Body of pancreas (tissue), 4 donors: ENCODE measurements around the gene HOXB1. TPM values are rescaled to one million over a fixed set of nuclear protein-coding genes. Genes with fewer than 3 reads are reported as not detected.
A peak's percentile ranks its signal among the peaks of the same experiment; 100 is the strongest.

Experiments used
- ATAC-seq: fragments of 150-250 bp; one replicate; pipeline ENCODE4 v1.9.1; 2016
- DNase-seq, 4 donors: peaks; one replicate each; pipeline ENCODE4 v3.0.0-alpha.2; 2019
- H3K27ac ChIP-seq, 4 donors: fragments of 200-600 bp; sonication (generic); 1 replicate in 3 of 4; 2 replicates in 1 of 4; pipeline versions ENCODE4 v1.5.1 to v1.6.1; 2016 to 2019; ENCODE audit warnings: mild to moderate bottlenecking in 1 of 4, mixed read lengths in 1 of 4, moderate library complexity in 1 of 4
- H3K27me3 ChIP-seq, 2 donors: fragments of 200-600 bp; sonication (generic); one replicate each; pipeline ENCODE4 v1.6.0; 2016; ENCODE audit warnings: mild to moderate bottlenecking in 1 of 2
- H3K36me3 ChIP-seq, 2 donors: fragments of 200-600 bp; sonication (generic); replicated peaks in 1 of 2; 2 replicates each; pipeline ENCODE4 v1.5.1; 2016; ENCODE audit warnings: low read depth in 2 of 2; ENCODE audit not compliant: insufficient read depth in 1 of 2
- H3K4me1 ChIP-seq: fragments of 200-600 bp; sonication (generic); one replicate; pipeline ENCODE4 v1.6.0; 2016
- H3K4me3 ChIP-seq, 2 donors: fragments of 200-600 bp; sonication (generic); 1 replicate in 1 of 2; 2 replicates in 1 of 2; pipeline ENCODE4 v1.5.1; 2016 to 2019
- H3K9me3 ChIP-seq, 3 donors: fragments of 200-600 bp; sonication (generic); 1 replicate in 2 of 3; 2 replicates in 1 of 3; pipeline ENCODE4 v1.5.1; 2016
- CTCF ChIP-seq, 7 experiments: fragments of 450-650 bp in 4 of 7; fragments of 200-600 bp in 3 of 7; sonication (generic) in 3 of 7; IDR thresholded peaks; one replicate each; pipeline ENCODE4 v1.5.1; 2016 to 2019; ENCODE audit warnings: antibody characterized with exemption in 7 of 7
- POLR2A ChIP-seq, 3 donors: fragments of 450-650 bp; IDR thresholded peaks; one replicate each; pipeline ENCODE4 v1.6.1; 2016; ENCODE audit warnings: antibody characterized with exemption in 3 of 3, mild to moderate bottlenecking in 2 of 3
- whole genome bisulfite sequencing, 2 donors: methylation state at CpG; one replicate each; pipeline ENCODE4 v1.1.5; 2017; 5-methylcytosine and 5-hydroxymethylcytosine counted together
- intact Hi-C: fragments of 100-400 bp; cut with DNase I; formaldehyde crosslinking; loops from one replicate; pipeline ENCODE4 v1.15.1; 2023
- total RNA-seq, 2 donors: library from RNA; depleted of rRNA; stranded (reverse); fragments of >200 nt; gene quantifications; one replicate each; pipeline ENCODE4 v1.1.0, GENCODE V29; 2016

The HOXB1 gene
- total RNA-seq, 2 donors from 2014 or later, result not detected

GRCh38 chr17:48546924-48547807 is 16.4 kb upstream of the HOXB1 start:
- Histone ChIP-seq H3K27me3 (peaks cover 0 to 33% of the 10 kb centered on the region in 2 donors), H3K4me1 (peaks cover 33% of the 10 kb centered on the region), H3K27ac (peak overlapping the region in 1 of 4 donors; percentile 33), H3K36me3 (no peaks in the 10 kb centered on the region), H3K9me3 (no peaks in the 10 kb centered on the region), H3K4me3 (no peak overlapping the region)
- DNase-seq (no peak), ATAC-seq (no peak)
- intact Hi-C loops, result no loop called here
- 48 to 55% methylated on average over 10 of the region's 10 CpGs for WGBS, 2 donors
- TF ChIP-seq CTCF (IDR thresholded peaks at IDR 0.05) (no peak), POLR2A (IDR thresholded peaks at IDR 0.05) (no peak)

GRCh38 chr17:48546137-48546923 is 15.5 kb upstream of the HOXB1 start:
- Histone ChIP-seq H3K4me3 (no peak overlapping the region), H3K27ac (peak overlapping the region in 1 of 4 donors; percentile 33), H3K27me3 (peaks cover 0 to 37% of the 10 kb centered on the region in 2 donors), H3K4me1 (peaks cover 29% of the 10 kb centered on the region), H3K36me3 (no peaks in the 10 kb centered on the region), H3K9me3 (no peaks in the 10 kb centered on the region)
- WGBS, 2 donors, result 49 to 52% methylated on average over 10 of the region's 10 CpGs
- intact Hi-C loops, result no loop called here
- TF ChIP-seq POLR2A (IDR thresholded peaks at IDR 0.05) (no peak), CTCF (IDR thresholded peaks at IDR 0.05) (no peak)
- no peak for DNase-seq
- ATAC-seq, result no peak

GRCh38 chr17:48545539-48545938 is 14.7 kb upstream of the HOXB1 start:
- DNase-seq (no peak), ATAC-seq (no peak)
- Histone ChIP-seq H3K27ac (peak overlapping the region in 1 of 4 donors; percentile 67), H3K4me3 (no peak overlapping the region), H3K9me3 (no peaks in the 10 kb centered on the region), H3K27me3 (peaks cover 0 to 33% of the 10 kb centered on the region in 2 donors), H3K36me3 (no peaks in the 10 kb centered on the region), H3K4me1 (peaks cover 21% of the 10 kb centered on the region)
- WGBS, 2 donors, result 94 to 100% methylated on average over 1 of the region's 1 CpG
- TF ChIP-seq CTCF (IDR thresholded peaks at IDR 0.05) (no peak), POLR2A (IDR thresholded peaks at IDR 0.05) (no peak)
- intact Hi-C loops, result no loop called here

- 40 to 42% methylated on average over 12 of the region's 12 CpGs for WGBS, 2 donors
- no peak within 1 kb of the TSS for H3K4me3 ChIP-seq
- intact Hi-C loops, result no loop called here
- no peaks in the 10 kb centered on the region for H3K9me3 ChIP-seq
- H3K27me3 ChIP-seq, result peaks cover 0 to 27% of the 10 kb centered on the region in 2 donors
- peaks cover 18% of the 10 kb centered on the region for H3K4me1 ChIP-seq
- no peak for ATAC-seq
- H3K36me3 ChIP-seq, result no peaks in the 10 kb centered on the region
- TF ChIP-seq CTCF (IDR thresholded peaks at IDR 0.05), result no peak
- TF ChIP-seq POLR2A (IDR thresholded peaks at IDR 0.05), result no peak
- peak within 1 kb of the TSS in 3 of 4 donors; percentile 48 to 67 (median 56) for H3K27ac ChIP-seq
- no peak for DNase-seq
Measured at GRCh38 chr17:48545022-48545375, 14.2 kb upstream of the HOXB1 start, which contains the start of gene HOXB2. TSS of gene HOXB2 (minus strand) at chr17:48545109. CDS start at chr17:48544911, 198 bp downstream.
